H9 (cell line): ENCODE data around the gene GRIK4. TPM values are rescaled to one million over a fixed set of nuclear protein-coding genes. Genes with fewer than 3 reads are reported as not detected.

ENCODE experiments used
- DNase-seq: peaks from one replicate; pipeline ENCODE4 v3.0.0-alpha.2; 2017
- H2AFZ ChIP-seq: one replicate; pipeline ENCODE4 v1.6.1; 2013; ENCODE audit warnings: mild to moderate bottlenecking, low read length, control low read depth, moderate library complexity
- H2AK5ac ChIP-seq: 2 replicates; pipeline ENCODE4 v1.6.1; 2013; ENCODE audit warnings: low read length, control low read depth, mixed read lengths; ENCODE audit not compliant: insufficient read length
- H2BK120ac ChIP-seq: one replicate; pipeline ENCODE4 v1.6.1; 2013; ENCODE audit warnings: low read depth, mild to moderate bottlenecking, low read length, control low read depth, inconsistent platforms; ENCODE audit not compliant: poor library complexity, severe bottlenecking
- H2BK12ac ChIP-seq: 2 replicates; pipeline ENCODE4 v1.6.1; 2013; ENCODE audit warnings: low read length, control low read depth, mixed read lengths, low read depth; ENCODE audit not compliant: insufficient read length
- H2BK15ac ChIP-seq: 2 replicates; pipeline ENCODE4 v1.6.1; 2013; ENCODE audit warnings: low read depth, low read length, control low read depth
- H2BK20ac ChIP-seq: one replicate; pipeline ENCODE4 v1.6.1; 2013; ENCODE audit warnings: low read depth, mild to moderate bottlenecking, low read length, control low read depth, inconsistent platforms; ENCODE audit not compliant: poor library complexity, severe bottlenecking
- H2BK5ac ChIP-seq: 2 replicates; pipeline ENCODE4 v1.6.1; 2013; ENCODE audit warnings: low read length, control low read depth, mixed read lengths; ENCODE audit not compliant: insufficient read length
- H3K14ac ChIP-seq: 2 replicates; pipeline ENCODE4 v1.6.1; 2013; ENCODE audit warnings: low read length, control low read depth; ENCODE audit not compliant: insufficient read depth
- H3K18ac ChIP-seq: 2 replicates; pipeline ENCODE4 v1.6.1; 2013; ENCODE audit warnings: low read depth, mild to moderate bottlenecking, mixed read lengths, low read length, control low read depth; ENCODE audit not compliant: insufficient read length
- H3K23ac ChIP-seq: 2 replicates; pipeline ENCODE4 v1.6.1; 2013; ENCODE audit warnings: low read length, control low read depth, mixed read lengths, low read depth; ENCODE audit not compliant: insufficient read length
- H3K23me2 ChIP-seq: 2 replicates; pipeline ENCODE4 v1.6.1; 2013; ENCODE audit warnings: low read depth, mild to moderate bottlenecking, mixed read lengths, low read length, control low read depth; ENCODE audit not compliant: insufficient read length, poor library complexity, severe bottlenecking
- H3K27ac ChIP-seq: 2 replicates; pipeline ENCODE4 v1.5.1; 2013; ENCODE audit warnings: low read length, control low read depth, mixed read lengths, low read depth; ENCODE audit not compliant: insufficient read length
- H3K27me3 ChIP-seq: 2 replicates; pipeline ENCODE4 v1.6.1; 2013; ENCODE audit warnings: low read length, control low read depth, inconsistent platforms; ENCODE audit not compliant: insufficient read depth
- H3K4ac ChIP-seq: 2 replicates; pipeline ENCODE4 v1.6.1; 2013; ENCODE audit warnings: low read depth, mild to moderate bottlenecking, control low read depth, inconsistent platforms, low read length, moderate library complexity
- H3K4me1 ChIP-seq: 2 replicates; pipeline ENCODE4 v1.6.1; 2013; ENCODE audit warnings: low read length, control low read depth, inconsistent platforms; ENCODE audit not compliant: insufficient read depth
- H3K4me2 ChIP-seq: 2 replicates; pipeline ENCODE4 v1.6.1; 2013; ENCODE audit warnings: low read length, control low read depth, mixed read lengths; ENCODE audit not compliant: insufficient read length, insufficient read depth
- H3K56ac ChIP-seq: 2 replicates; pipeline ENCODE4 v1.6.1; 2013; ENCODE audit warnings: low read depth, mild to moderate bottlenecking, mixed read lengths, low read length, control low read depth; ENCODE audit not compliant: insufficient read length
- H3K79me1 ChIP-seq: 2 replicates; pipeline ENCODE4 v1.6.1; 2013; ENCODE audit warnings: low read depth, mild to moderate bottlenecking, moderate library complexity, low read length, control low read depth, inconsistent platforms; ENCODE audit not compliant: insufficient read depth, poor library complexity, severe bottlenecking
- H3K79me2 ChIP-seq: 2 replicates; pipeline ENCODE4 v1.6.1; 2013; ENCODE audit warnings: low read length, control low read depth, inconsistent platforms; ENCODE audit not compliant: insufficient read depth
- H3K9ac ChIP-seq: 2 replicates; pipeline ENCODE4 v1.6.1; 2013; ENCODE audit warnings: low read length, control low read depth, mixed read lengths; ENCODE audit not compliant: insufficient read length; ENCODE audit errors: extremely low read depth
- H3K9me3 ChIP-seq: one replicate; pipeline ENCODE4 v1.6.1; 2013; ENCODE audit warnings: low read depth, low read length, inconsistent platforms; ENCODE audit not compliant: control insufficient read depth
- H3T11ph ChIP-seq: one replicate; pipeline ENCODE4 v1.6.1; 2013; ENCODE audit warnings: mild to moderate bottlenecking, low read length, control low read depth, inconsistent platforms
- H4K20me1 ChIP-seq: one replicate; pipeline ENCODE4 v1.6.1; 2013; ENCODE audit not compliant: control insufficient read depth, insufficient read length, insufficient read depth
- H4K5ac ChIP-seq: 2 replicates; pipeline ENCODE4 v1.6.1; 2013; ENCODE audit warnings: low read depth, mild to moderate bottlenecking, mixed read lengths, low read length, control low read depth; ENCODE audit not compliant: insufficient read length
- H4K8ac ChIP-seq: replicated peaks from 2 replicates; pipeline ENCODE4 v1.6.1; 2013; ENCODE audit warnings: low read length, control low read depth, mixed read lengths, low read depth; ENCODE audit not compliant: insufficient read length
- H4K91ac ChIP-seq: 2 replicates; pipeline ENCODE4 v1.6.1; 2013; ENCODE audit warnings: low read depth, mild to moderate bottlenecking, moderate library complexity, mixed read lengths, low read length, control low read depth; ENCODE audit not compliant: insufficient read length
- H3K27ac Mint-ChIP-seq, 3 experiments: 2 replicates in 2 of 3; 3 replicates in 1 of 3; pipeline ENCODE4 v1.8.0; 2020 to 2021; ENCODE audit warnings: mixed read lengths in 3 of 3, mild to moderate bottlenecking in 1 of 3, moderate library complexity in 1 of 3
- H3K27me3 Mint-ChIP-seq: 2 replicates; pipeline ENCODE4 v1.8.0; 2021; ENCODE audit warnings: low read depth, mild to moderate bottlenecking, moderate library complexity, mixed read lengths
- H3K36me3 Mint-ChIP-seq, 3 experiments: 2 replicates in 2 of 3; 3 replicates in 1 of 3; pipeline ENCODE4 v1.8.0; 2020 to 2021; ENCODE audit warnings: low read depth in 3 of 3, mixed read lengths in 3 of 3; ENCODE audit not compliant: insufficient read depth in 1 of 3
- H3K4me1 Mint-ChIP-seq, 2 experiments: 2 replicates each; pipeline ENCODE4 v1.8.0; 2020; ENCODE audit warnings: mixed read lengths in 2 of 2
- H3K4me3 Mint-ChIP-seq, 2 experiments: 2 replicates in 1 of 2; 3 replicates in 1 of 2; pipeline ENCODE4 v1.8.0; 2020 to 2021; ENCODE audit warnings: mild to moderate bottlenecking in 2 of 2, mixed read lengths in 2 of 2, moderate library complexity in 1 of 2
- H3K9me3 Mint-ChIP-seq, 2 experiments: 2 replicates in 1 of 2; 3 replicates in 1 of 2; pipeline ENCODE4 v1.8.0; 2020; ENCODE audit warnings: mild to moderate bottlenecking in 2 of 2, mixed read lengths in 2 of 2, moderate library complexity in 1 of 2
- WGBS: extraction: QIAGEN DNeasy Blood & Tissue Kit; methylation state at CpG from one replicate; pipeline ENCODE4 v1.1.7; 2013; ENCODE audit warnings: missing lambda C conversion rate, low lambda C conversion rate, mixed read lengths; ENCODE audit not compliant: insufficient read length; ENCODE audit errors: extremely low coverage; 5-methylcytosine and 5-hydroxymethylcytosine counted together
- total RNA-seq: library from RNA; stranded (reverse); gene quantifications from 2 replicates; pipeline ENCODE4 v1.2.1, GENCODE V29; 2021
- TF ChIP-seq, protein P1 (sequence below): fragments of 200-600 bp; sonication (generic); conservative IDR thresholded peaks from 3 replicates; pipeline ENCODE4 v1.8.0; 2021; ENCODE audit warnings: antibody characterized with exemption, mild to moderate bottlenecking

GRIK4 gene
- total RNA-seq, 1 experiment from 2014 or later: 2.3 TPM

GRCh38 chr11:120880498-120881175, 369.1 kb downstream of the GRIK4 start:
- Histone ChIP-seq H3K79me1 (no peaks in the 10 kb centered on the region), H4K5ac (no peak overlapping the region), H2BK15ac (no peak overlapping the region), H3K14ac (no peak overlapping the region), H2BK5ac (no peak overlapping the region), H2BK12ac (no peak overlapping the region), H2BK120ac (no peak overlapping the region), H4K91ac (no peak overlapping the region), H3K9ac (no peak overlapping the region), H2AFZ (no peak overlapping the region), H3K27ac (no peak overlapping the region), H3K4me1 (no peaks in the 10 kb centered on the region), H3K4ac (no peak overlapping the region), H3K23me2 (no peaks in the 10 kb centered on the region), H2BK20ac (no peak overlapping the region), H4K20me1 (no peaks in the 10 kb centered on the region), H3K27me3 (no peaks in the 10 kb centered on the region), H4K8ac (no peak overlapping the region), H3T11ph (no peak overlapping the region), H3K56ac (no peak overlapping the region), H2AK5ac (no peak overlapping the region), H3K23ac (no peak overlapping the region), H3K9me3 (no peaks in the 10 kb centered on the region), H3K18ac (no peak overlapping the region), H3K4me2 (no peak overlapping the region), H3K79me2 (no peaks in the 10 kb centered on the region)
- peaks cover 8 to 23% of the 10 kb centered on the region in 2 experiments; a peak in 3 of 4 replicates for H3K4me1 Mint-ChIP-seq
- H3K27ac Mint-ChIP-seq: no peak overlapping the region
- H3K4me3 Mint-ChIP-seq: no peak overlapping the region
- peaks cover 2% of the 10 kb centered on the region; the same call in 1 of the 2 replicates for H3K27me3 Mint-ChIP-seq
- peaks cover 4% of the 10 kb centered on the region in 2 experiments; a peak in 3 of 5 replicates for H3K9me3 Mint-ChIP-seq
- WGBS: no CpG with 5 or more reads among the region's 6 CpGs
- H3K36me3 Mint-ChIP-seq: peaks cover 5 to 11% (median 9%) of the 10 kb centered on the region in 3 experiments
- TF ChIP-seq, protein P1, sequence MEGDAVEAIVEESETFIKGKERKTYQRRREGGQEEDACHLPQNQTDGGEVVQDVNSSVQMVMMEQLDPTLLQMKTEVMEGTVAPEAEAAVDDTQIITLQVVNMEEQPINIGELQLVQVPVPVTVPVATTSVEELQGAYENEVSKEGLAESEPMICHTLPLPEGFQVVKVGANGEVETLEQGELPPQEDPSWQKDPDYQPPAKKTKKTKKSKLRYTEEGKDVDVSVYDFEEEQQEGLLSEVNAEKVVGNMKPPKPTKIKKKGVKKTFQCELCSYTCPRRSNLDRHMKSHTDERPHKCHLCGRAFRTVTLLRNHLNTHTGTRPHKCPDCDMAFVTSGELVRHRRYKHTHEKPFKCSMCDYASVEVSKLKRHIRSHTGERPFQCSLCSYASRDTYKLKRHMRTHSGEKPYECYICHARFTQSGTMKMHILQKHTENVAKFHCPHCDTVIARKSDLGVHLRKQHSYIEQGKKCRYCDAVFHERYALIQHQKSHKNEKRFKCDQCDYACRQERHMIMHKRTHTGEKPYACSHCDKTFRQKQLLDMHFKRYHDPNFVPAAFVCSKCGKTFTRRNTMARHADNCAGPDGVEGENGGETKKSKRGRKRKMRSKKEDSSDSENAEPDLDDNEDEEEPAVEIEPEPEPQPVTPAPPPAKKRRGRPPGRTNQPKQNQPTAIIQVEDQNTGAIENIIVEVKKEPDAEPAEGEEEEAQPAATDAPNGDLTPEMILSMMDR: no peak
- no peak for DNase-seq
